GM23338 (cell line): Measurements from ENCODE around the gene PIK3IP1. TPM values are rescaled to one million over a fixed set of nuclear protein-coding genes. Genes with fewer than 3 reads are reported as not detected.

Experiments used
- ATAC-seq: fragments of 200-7000 bp; cut with Tn5 transposase; 3 replicates; pipeline ENCODE4 v1.9.1; 2020
- DNase-seq: peaks from one replicate; pipeline ENCODE4 v3.0.0-alpha.2; 2015; ENCODE audit warnings: low spot score
- H2AFZ ChIP-seq: fragments of 200-600 bp; sonication (generic); 2 replicates; pipeline ENCODE4 v1.8.0; 2016; ENCODE audit warnings: antibody characterized with exemption, mild to moderate bottlenecking, moderate library complexity
- H3F3A ChIP-seq: fragments of 200-600 bp; sonication (generic); replicated peaks from 2 replicates; pipeline ENCODE4 v1.8.0; 2017; ENCODE audit warnings: antibody characterized with exemption, mixed run types, low read depth
- H3K27ac ChIP-seq: fragments of 200-600 bp; sonication (generic); 2 replicates; pipeline ENCODE4 v1.6.1; 2016; ENCODE audit warnings: low read depth
- H3K27me3 ChIP-seq: fragments of 200-600 bp; sonication (generic); 2 replicates; pipeline ENCODE4 v1.8.0; 2016; ENCODE audit warnings: mild to moderate bottlenecking, mixed run types, moderate library complexity; ENCODE audit not compliant: insufficient read depth
- H3K36me3 ChIP-seq: fragments of 200-600 bp; sonication (generic); 2 replicates; pipeline ENCODE4 v1.8.0; 2016; ENCODE audit warnings: mild to moderate bottlenecking; ENCODE audit not compliant: insufficient read depth
- H3K4me1 ChIP-seq: fragments of 200-600 bp; sonication (generic); 2 replicates; pipeline ENCODE4 v1.8.0; 2016; ENCODE audit warnings: mild to moderate bottlenecking, moderate library complexity; ENCODE audit not compliant: insufficient read depth
- H3K4me2 ChIP-seq: fragments of 200-600 bp; sonication (generic); 2 replicates; pipeline ENCODE4 v1.7.1; 2017; ENCODE audit warnings: mixed run types
- H3K4me3 ChIP-seq: fragments of 200-600 bp; sonication (generic); 2 replicates; pipeline ENCODE4 v1.6.1; 2016; ENCODE audit warnings: mixed run types
- H3K79me2 ChIP-seq: fragments of 200-600 bp; sonication (generic); replicated peaks from 2 replicates; pipeline ENCODE4 v1.8.0; 2017; ENCODE audit warnings: mild to moderate bottlenecking; ENCODE audit not compliant: insufficient read depth
- H3K9me2 ChIP-seq: fragments of 200-600 bp; sonication (generic); 2 replicates; pipeline ENCODE4 v1.8.0; 2017; ENCODE audit not compliant: insufficient read depth
- H4K20me1 ChIP-seq: fragments of 200-600 bp; sonication (generic); replicated peaks from 2 replicates; pipeline ENCODE4 v1.8.0; 2017; ENCODE audit warnings: mild to moderate bottlenecking; ENCODE audit not compliant: insufficient read depth
- H3K27ac Mint-ChIP-seq: 2 replicates; pipeline ENCODE4 v1.8.0; 2020; ENCODE audit warnings: inconsistent platforms, mild to moderate bottlenecking, moderate library complexity, mixed read lengths
- H3K27me3 Mint-ChIP-seq: 3 replicates; pipeline ENCODE4 v1.8.0; 2022; ENCODE audit warnings: low read depth, mild to moderate bottlenecking, moderate library complexity, mixed read lengths, inconsistent platforms; ENCODE audit not compliant: insufficient read depth, poor library complexity
- H3K36me3 Mint-ChIP-seq: 3 replicates; pipeline ENCODE4 v1.8.0; 2021; ENCODE audit warnings: low read depth, mild to moderate bottlenecking, inconsistent platforms, moderate library complexity, mixed read lengths
- H3K4me1 Mint-ChIP-seq: 3 replicates; pipeline ENCODE4 v1.8.0; 2020; ENCODE audit warnings: mild to moderate bottlenecking, inconsistent platforms, mixed read lengths
- H3K4me3 Mint-ChIP-seq: 3 replicates; pipeline ENCODE4 v1.8.0; 2021; ENCODE audit warnings: moderate library complexity, mild to moderate bottlenecking, inconsistent platforms, mixed read lengths
- H3K9me3 Mint-ChIP-seq: 3 replicates; pipeline ENCODE4 v1.8.0; 2020; ENCODE audit warnings: moderate library complexity, mild to moderate bottlenecking, inconsistent platforms, mixed read lengths
- CREB1 ChIP-seq: fragments of 250-450 bp; sonication (Bioruptor Pico); IDR thresholded peaks from 2 replicates; pipeline ENCODE4 v1.5.0; 2020; ENCODE audit warnings: low read depth, mild to moderate bottlenecking, moderate library complexity
- EZH2 ChIP-seq: fragments of 200-600 bp; sonication (generic); IDR thresholded peaks from one replicate; pipeline ENCODE4 v1.8.0; 2017; ENCODE audit warnings: antibody characterized with exemption, mild to moderate bottlenecking, low read depth; ENCODE audit not compliant: unreplicated experiment
- EZH2phosphoT487 ChIP-seq: fragments of 200-600 bp; sonication (generic); IDR thresholded peaks from one replicate; pipeline ENCODE4 v1.8.1; 2018; ENCODE audit warnings: antibody characterized with exemption; ENCODE audit not compliant: unreplicated experiment
- JUNB ChIP-seq: IDR thresholded peaks from one replicate; pipeline ENCODE4 v1.6.1; 2016; ENCODE audit warnings: antibody characterized with exemption; ENCODE audit not compliant: unreplicated experiment
- NANOG ChIP-seq: IDR thresholded peaks from 2 replicates; pipeline ENCODE4 v1.6.1; 2016; ENCODE audit warnings: antibody characterized with exemption, borderline replicate concordance
- POLR2AphosphoS5 ChIP-seq: IDR thresholded peaks from 2 replicates; pipeline ENCODE4 v1.6.1; 2016; ENCODE audit warnings: antibody characterized with exemption, low read depth
- STAT1 ChIP-seq: IDR thresholded peaks from one replicate; pipeline ENCODE4 v1.6.1; 2016; ENCODE audit warnings: antibody characterized with exemption; ENCODE audit not compliant: unreplicated experiment
- ZNF114 ChIP-seq: fragments of 250-450 bp; sonication (Bioruptor Pico); IDR thresholded peaks from 2 replicates; pipeline ENCODE4 v1.5.0; 2020; ENCODE audit warnings: mild to moderate bottlenecking, moderate library complexity
- ZNF331 ChIP-seq: fragments of 250-450 bp; sonication (Bioruptor Pico); IDR thresholded peaks from 2 replicates; pipeline ENCODE4 v1.5.0; 2020; ENCODE audit warnings: low read depth, mild to moderate bottlenecking, moderate library complexity
- polyA plus RNA-seq: library from polyadenylated mRNA; unstranded; fragments of >200 nt; fragmentation: Nextera tagmentation; extraction: Ambion mirVana; gene quantifications from 2 replicates; pipeline ENCODE4 v1.2.1, GENCODE V29; 2016
- total RNA-seq: library from RNA; depleted of rRNA; stranded (reverse); fragments of >200 nt; shearing (Covaris generic); gene quantifications from 2 replicates; pipeline ENCODE4 v1.2.3, GENCODE V29; 2014
- TF ChIP-seq, protein P1 (sequence below): IDR thresholded peaks from one replicate; pipeline ENCODE4 v1.6.1; 2018; ENCODE audit warnings: antibody characterized with exemption; ENCODE audit not compliant: unreplicated experiment
- TF ChIP-seq, protein P2 (sequence below), 2 experiments: fragments of 200-600 bp in 1 of 2; sonication (generic) in 1 of 2; conservative IDR thresholded peaks; 2 replicates each; pipeline versions ENCODE4 v1.5.1 to v1.6.1; 2016 to 2017; ENCODE audit warnings: antibody characterized with exemption in 2 of 2, low read depth in 2 of 2, mild to moderate bottlenecking in 2 of 2, moderate library complexity in 1 of 2
- TF ChIP-seq, protein P3 (sequence below): fragments of 250-450 bp; sonication (Bioruptor Pico); IDR thresholded peaks from 2 replicates; pipeline ENCODE4 v1.5.0; 2020; ENCODE audit warnings: mild to moderate bottlenecking, moderate library complexity
- TF ChIP-seq, protein P4 (sequence below): IDR thresholded peaks from 2 replicates; pipeline ENCODE4 v1.6.1; 2016; ENCODE audit warnings: antibody characterized with exemption

The PIK3IP1 gene
- total and polyA plus RNA-seq, 2 experiments from 2014 or later = 1.1 to 2.2 TPM

GRCh38 chr22:31263896-31264640, 28.2 kb downstream of the PIK3IP1 start:
- Mint-ChIP-seq H3K4me3 (no peak overlapping the region), H3K27me3 (peaks cover 5% of the 10 kb centered on the region), H3K9me3 (no peaks in the 10 kb centered on the region), H3K36me3 (peaks cover 56% of the 10 kb centered on the region), H3K27ac (no peak overlapping the region), H3K4me1 (peaks cover 5% of the 10 kb centered on the region; the same call in 2 of the 3 replicates)
- peaks cover 11% of the 10 kb centered on the region for H3K36me3 ChIP-seq
- H3K4me3 ChIP-seq = no peak overlapping the region
- no peak overlapping the region for H3K27ac ChIP-seq
- no peaks in the 10 kb centered on the region for H3F3A ChIP-seq
- peaks cover 9% of the 10 kb centered on the region for H4K20me1 ChIP-seq
- TF ChIP-seq CREB1 (CRISPR knock-in tag) = no peak
- no peak for TF ChIP-seq NANOG
- TF ChIP-seq, protein P1, sequence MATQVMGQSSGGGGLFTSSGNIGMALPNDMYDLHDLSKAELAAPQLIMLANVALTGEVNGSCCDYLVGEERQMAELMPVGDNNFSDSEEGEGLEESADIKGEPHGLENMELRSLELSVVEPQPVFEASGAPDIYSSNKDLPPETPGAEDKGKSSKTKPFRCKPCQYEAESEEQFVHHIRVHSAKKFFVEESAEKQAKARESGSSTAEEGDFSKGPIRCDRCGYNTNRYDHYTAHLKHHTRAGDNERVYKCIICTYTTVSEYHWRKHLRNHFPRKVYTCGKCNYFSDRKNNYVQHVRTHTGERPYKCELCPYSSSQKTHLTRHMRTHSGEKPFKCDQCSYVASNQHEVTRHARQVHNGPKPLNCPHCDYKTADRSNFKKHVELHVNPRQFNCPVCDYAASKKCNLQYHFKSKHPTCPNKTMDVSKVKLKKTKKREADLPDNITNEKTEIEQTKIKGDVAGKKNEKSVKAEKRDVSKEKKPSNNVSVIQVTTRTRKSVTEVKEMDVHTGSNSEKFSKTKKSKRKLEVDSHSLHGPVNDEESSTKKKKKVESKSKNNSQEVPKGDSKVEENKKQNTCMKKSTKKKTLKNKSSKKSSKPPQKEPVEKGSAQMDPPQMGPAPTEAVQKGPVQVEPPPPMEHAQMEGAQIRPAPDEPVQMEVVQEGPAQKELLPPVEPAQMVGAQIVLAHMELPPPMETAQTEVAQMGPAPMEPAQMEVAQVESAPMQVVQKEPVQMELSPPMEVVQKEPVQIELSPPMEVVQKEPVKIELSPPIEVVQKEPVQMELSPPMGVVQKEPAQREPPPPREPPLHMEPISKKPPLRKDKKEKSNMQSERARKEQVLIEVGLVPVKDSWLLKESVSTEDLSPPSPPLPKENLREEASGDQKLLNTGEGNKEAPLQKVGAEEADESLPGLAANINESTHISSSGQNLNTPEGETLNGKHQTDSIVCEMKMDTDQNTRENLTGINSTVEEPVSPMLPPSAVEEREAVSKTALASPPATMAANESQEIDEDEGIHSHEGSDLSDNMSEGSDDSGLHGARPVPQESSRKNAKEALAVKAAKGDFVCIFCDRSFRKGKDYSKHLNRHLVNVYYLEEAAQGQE = no peak
- TF ChIP-seq POLR2AphosphoS5 = no peak
- no peak for TF ChIP-seq EZH2
- TF ChIP-seq STAT1 = no peak
- TF ChIP-seq, protein P2, sequence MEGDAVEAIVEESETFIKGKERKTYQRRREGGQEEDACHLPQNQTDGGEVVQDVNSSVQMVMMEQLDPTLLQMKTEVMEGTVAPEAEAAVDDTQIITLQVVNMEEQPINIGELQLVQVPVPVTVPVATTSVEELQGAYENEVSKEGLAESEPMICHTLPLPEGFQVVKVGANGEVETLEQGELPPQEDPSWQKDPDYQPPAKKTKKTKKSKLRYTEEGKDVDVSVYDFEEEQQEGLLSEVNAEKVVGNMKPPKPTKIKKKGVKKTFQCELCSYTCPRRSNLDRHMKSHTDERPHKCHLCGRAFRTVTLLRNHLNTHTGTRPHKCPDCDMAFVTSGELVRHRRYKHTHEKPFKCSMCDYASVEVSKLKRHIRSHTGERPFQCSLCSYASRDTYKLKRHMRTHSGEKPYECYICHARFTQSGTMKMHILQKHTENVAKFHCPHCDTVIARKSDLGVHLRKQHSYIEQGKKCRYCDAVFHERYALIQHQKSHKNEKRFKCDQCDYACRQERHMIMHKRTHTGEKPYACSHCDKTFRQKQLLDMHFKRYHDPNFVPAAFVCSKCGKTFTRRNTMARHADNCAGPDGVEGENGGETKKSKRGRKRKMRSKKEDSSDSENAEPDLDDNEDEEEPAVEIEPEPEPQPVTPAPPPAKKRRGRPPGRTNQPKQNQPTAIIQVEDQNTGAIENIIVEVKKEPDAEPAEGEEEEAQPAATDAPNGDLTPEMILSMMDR (conservative IDR thresholded peaks at IDR 0.05; ENCODE audit: low read depth in 2 of 2) = no peak
- TF ChIP-seq ZNF114 (CRISPR knock-in tag) = no peak
- TF ChIP-seq JUNB = no peak
- no peak for TF ChIP-seq ZNF331 (CRISPR knock-in tag)
- TF ChIP-seq, protein P3, sequence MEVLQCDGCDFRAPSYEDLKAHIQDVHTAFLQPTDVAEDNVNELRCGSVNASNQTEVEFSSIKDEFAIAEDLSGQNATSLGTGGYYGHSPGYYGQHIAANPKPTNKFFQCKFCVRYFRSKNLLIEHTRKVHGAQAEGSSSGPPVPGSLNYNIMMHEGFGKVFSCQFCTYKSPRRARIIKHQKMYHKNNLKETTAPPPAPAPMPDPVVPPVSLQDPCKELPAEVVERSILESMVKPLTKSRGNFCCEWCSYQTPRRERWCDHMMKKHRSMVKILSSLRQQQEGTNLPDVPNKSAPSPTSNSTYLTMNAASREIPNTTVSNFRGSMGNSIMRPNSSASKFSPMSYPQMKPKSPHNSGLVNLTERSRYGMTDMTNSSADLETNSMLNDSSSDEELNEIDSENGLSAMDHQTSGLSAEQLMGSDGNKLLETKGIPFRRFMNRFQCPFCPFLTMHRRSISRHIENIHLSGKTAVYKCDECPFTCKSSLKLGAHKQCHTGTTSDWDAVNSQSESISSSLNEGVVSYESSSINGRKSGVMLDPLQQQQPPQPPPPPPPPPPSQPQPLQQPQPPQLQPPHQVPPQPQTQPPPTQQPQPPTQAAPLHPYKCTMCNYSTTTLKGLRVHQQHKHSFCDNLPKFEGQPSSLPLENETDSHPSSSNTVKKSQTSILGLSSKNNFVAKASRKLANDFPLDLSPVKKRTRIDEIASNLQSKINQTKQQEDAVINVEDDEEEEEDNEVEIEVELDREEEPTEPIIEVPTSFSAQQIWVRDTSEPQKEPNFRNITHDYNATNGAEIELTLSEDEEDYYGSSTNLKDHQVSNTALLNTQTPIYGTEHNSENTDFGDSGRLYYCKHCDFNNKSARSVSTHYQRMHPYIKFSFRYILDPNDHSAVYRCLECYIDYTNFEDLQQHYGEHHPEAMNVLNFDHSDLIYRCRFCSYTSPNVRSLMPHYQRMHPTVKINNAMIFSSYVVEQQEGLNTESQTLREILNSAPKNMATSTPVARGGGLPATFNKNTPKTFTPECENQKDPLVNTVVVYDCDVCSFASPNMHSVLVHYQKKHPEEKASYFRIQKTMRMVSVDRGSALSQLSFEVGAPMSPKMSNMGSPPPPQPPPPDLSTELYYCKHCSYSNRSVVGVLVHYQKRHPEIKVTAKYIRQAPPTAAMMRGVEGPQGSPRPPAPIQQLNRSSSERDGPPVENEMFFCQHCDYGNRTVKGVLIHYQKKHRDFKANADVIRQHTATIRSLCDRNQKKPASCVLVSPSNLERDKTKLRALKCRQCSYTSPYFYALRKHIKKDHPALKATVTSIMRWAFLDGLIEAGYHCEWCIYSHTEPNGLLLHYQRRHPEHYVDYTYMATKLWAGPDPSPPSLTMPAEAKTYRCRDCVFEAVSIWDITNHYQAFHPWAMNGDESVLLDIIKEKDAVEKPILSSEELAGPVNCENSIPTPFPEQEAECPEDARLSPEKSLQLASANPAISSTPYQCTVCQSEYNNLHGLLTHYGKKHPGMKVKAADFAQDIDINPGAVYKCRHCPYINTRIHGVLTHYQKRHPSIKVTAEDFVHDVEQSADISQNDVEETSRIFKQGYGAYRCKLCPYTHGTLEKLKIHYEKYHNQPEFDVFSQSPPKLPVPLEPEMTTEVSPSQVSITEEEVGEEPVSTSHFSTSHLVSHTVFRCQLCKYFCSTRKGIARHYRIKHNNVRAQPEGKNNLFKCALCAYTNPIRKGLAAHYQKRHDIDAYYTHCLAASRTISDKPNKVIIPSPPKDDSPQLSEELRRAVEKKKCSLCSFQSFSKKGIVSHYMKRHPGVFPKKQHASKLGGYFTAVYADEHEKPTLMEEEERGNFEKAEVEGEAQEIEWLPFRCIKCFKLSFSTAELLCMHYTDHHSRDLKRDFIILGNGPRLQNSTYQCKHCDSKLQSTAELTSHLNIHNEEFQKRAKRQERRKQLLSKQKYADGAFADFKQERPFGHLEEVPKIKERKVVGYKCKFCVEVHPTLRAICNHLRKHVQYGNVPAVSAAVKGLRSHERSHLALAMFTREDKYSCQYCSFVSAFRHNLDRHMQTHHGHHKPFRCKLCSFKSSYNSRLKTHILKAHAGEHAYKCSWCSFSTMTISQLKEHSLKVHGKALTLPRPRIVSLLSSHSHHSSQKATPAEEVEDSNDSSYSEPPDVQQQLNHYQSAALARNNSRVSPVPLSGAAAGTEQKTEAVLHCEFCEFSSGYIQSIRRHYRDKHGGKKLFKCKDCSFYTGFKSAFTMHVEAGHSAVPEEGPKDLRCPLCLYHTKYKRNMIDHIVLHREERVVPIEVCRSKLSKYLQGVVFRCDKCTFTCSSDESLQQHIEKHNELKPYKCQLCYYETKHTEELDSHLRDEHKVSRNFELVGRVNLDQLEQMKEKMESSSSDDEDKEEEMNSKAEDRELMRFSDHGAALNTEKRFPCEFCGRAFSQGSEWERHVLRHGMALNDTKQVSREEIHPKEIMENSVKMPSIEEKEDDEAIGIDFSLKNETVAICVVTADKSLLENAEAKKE (CRISPR knock-in tag) = no peak
- TF ChIP-seq, protein P4, sequence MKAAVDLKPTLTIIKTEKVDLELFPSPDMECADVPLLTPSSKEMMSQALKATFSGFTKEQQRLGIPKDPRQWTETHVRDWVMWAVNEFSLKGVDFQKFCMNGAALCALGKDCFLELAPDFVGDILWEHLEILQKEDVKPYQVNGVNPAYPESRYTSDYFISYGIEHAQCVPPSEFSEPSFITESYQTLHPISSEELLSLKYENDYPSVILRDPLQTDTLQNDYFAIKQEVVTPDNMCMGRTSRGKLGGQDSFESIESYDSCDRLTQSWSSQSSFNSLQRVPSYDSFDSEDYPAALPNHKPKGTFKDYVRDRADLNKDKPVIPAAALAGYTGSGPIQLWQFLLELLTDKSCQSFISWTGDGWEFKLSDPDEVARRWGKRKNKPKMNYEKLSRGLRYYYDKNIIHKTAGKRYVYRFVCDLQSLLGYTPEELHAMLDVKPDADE = no peak
- no peak for TF ChIP-seq EZH2phosphoT487
- no peaks in the 10 kb centered on the region for H3K27me3 ChIP-seq
- no peak for DNase-seq
- no peaks in the 10 kb centered on the region for H3K9me2 ChIP-seq
- H3K79me2 ChIP-seq = no peaks in the 10 kb centered on the region
- no peak overlapping the region for H2AFZ ChIP-seq
- H3K4me2 ChIP-seq = no peak overlapping the region
- no peak for ATAC-seq
- no peaks in the 10 kb centered on the region for H3K4me1 ChIP-seq
